HG02943 (cell line): ENCODE measurements around the gene ASPRV1.
A peak's percentile ranks its signal among the peaks of the same experiment; 100 is the strongest.

ENCODE experiments used
- ATAC-seq: cut with Tn5 transposase; IDR thresholded peaks from one replicate; pipeline ENCODE4 v1.9.1; 2021; ENCODE audit warnings: mild to moderate bottlenecking, low read depth, moderate library complexity; ENCODE audit not compliant: unreplicated experiment

Gene ASPRV1

DNA sequence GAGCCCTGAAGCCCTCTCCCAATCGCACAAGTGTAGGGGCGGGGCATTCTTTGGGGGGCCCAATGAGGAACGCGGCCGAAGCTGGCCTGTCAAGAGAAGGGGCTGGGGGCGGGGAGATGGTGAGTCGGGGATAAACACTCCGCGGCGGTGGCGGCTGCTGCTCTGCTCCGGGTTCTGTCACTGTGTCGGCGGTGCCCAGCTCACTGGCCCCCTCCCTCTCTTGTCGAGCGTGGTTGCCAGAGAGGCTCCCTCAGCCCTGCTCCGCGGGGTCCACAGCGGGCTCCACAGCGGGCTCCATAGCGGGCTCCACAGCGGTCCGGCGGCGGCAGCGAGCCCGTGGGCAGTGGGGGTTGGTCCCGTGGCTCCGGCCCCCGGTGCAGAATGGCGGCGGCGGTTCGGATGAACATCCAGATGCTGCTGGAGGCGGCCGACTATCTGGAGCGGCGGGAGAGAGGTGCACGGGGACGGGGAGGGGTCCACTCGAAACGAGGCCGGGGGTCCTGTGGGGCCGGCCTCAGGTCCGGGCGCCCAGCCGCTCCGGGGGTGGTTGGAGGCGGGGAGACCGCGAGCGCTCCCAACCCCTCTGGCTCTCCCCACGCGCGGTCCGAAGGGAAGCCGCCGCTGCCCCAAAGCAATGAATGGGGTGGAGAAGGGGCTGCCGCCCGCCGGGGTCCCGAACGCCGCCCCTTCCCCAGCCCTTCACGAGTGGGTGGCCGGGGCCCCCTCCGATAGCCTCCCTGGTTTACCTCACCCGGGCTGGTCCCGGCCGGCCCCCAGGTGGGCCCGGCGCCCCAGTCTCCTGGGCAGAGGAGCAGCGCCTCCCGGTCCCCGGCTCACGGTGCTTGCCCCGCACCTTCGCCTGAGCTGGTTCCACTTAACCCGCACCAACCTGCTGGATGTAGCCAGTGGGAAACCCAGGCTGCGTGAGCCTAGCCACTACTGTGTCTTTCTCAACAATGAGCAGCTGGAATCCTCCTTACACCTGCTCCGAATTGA is 46.2 kb downstream of the ASPRV1 start, which contains the start of gene MXD1:
MXD1 (plus strand) TSS at position 160 of the 996 bp plus-strand sequence; CDS start at position 382, 222 bp downstream.
- no peak for ATAC-seq

DNA sequence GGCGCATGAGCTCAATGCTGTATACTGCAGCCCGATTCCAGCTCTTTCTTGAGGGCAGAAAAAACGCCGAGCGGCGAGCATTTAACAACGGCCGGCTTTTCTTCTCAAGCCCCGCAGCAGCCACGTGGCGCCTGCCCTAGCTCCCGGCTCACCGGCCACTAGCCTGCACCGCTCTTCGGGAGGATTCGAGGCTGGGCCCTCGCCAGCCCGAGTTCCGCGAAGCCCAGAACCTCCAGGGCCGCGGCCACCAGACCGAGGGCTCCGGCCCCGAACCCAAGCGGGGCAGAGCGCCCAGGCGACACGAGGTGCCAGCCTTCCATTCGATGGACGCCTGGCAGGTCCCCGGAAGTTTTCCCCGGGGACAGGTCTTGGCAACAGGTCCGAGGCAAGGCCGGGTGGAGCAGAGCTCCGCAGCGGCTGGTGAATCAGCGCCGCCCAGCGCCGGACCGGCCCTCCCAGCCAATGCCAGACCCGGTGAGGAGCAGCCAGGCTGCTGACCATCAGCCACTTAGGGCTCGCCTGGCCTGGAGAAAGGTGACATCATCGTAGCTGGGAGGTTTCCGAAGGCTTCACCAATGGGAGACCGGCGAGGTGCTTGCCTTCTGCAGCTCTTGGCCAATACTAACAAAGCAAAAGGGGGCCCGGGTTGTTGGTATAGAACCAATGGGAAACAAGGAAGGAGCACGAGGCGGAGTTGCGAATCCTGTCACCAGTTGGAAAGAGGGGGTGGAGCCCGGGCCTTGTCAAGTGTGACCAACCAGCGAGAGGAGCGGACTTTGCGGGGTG is 47.1 kb downstream of the ASPRV1 start:
- ATAC-seq: peak; percentile 95

DNA sequence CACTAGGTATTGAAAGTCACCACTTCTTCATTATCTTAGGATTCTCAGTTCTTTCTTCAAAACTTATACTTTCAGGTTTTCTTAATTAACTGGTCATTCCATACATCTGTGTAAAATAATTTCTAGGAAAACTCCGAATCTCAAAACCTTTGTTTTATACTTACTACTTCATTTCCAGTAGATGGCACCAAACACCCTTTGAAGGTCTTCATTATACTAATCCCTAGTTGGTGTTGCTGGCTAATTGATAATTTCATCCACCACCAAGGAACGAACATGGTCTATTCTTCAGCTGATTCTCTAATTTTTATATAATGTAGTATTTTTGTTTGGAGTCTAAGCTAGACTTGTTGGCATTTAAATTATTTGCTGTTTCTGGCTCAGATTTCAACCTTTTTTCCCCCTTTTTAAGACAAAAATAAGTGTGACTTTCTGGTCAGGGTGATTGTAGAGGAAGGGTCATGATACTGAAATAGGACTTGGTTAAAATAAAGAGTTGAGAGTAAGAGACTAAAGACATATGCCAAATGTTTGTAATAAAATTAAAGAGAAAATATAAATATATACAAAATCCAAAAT is 49.4 kb downstream of the ASPRV1 start:
- no peak for ATAC-seq
